ENCODE measurements around the gene MAGI1.

Gene MAGI1

DNA sequence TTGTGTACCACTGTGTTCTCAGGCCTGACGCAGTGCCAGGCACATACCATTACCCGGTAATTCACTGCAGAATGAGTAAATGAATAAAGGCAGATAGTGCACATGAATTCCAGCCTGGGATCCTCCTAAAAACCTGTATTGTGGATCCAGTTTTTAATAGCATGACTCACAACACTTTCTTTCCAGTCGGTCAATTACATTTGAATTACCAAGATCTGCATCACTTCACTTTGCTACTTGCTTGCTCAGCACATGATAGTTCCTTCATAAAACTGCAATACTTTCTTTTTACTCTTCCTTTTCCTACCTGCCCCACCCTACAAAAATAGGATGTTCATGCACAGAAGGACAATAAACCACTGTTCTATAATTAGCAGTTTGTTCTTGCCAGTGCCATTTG, 553.8 kb downstream of the MAGI1 start:
- Histone ChIP-seq H3K9ac (no peak overlapping the region), H3K4me3 (IDR thresholded peaks at IDR 0.05; ENCODE audit: insufficient read depth, low read depth, low read length) (no peak overlapping the region), H4K20me1 (ENCODE audit: insufficient read depth) (no peaks in the 10 kb centered on the region), H3K79me2 (ENCODE audit: insufficient read depth, low read depth) (no peaks in the 10 kb centered on the region), H2AFZ (ENCODE audit: low read depth) (no peak overlapping the region), H3K4me2 (no peak overlapping the region), H3K4me1 (ENCODE audit: low read depth, poor library complexity, severe bottlenecking) (no peaks in the 10 kb centered on the region), H3K36me3 (ENCODE audit: insufficient read depth) (no peaks in the 10 kb centered on the region), H3K27ac (no peak overlapping the region), H3K27me3 (ENCODE audit: insufficient read depth, low read depth) (no peaks in the 10 kb centered on the region)
- TF ChIP-seq, protein P1, sequence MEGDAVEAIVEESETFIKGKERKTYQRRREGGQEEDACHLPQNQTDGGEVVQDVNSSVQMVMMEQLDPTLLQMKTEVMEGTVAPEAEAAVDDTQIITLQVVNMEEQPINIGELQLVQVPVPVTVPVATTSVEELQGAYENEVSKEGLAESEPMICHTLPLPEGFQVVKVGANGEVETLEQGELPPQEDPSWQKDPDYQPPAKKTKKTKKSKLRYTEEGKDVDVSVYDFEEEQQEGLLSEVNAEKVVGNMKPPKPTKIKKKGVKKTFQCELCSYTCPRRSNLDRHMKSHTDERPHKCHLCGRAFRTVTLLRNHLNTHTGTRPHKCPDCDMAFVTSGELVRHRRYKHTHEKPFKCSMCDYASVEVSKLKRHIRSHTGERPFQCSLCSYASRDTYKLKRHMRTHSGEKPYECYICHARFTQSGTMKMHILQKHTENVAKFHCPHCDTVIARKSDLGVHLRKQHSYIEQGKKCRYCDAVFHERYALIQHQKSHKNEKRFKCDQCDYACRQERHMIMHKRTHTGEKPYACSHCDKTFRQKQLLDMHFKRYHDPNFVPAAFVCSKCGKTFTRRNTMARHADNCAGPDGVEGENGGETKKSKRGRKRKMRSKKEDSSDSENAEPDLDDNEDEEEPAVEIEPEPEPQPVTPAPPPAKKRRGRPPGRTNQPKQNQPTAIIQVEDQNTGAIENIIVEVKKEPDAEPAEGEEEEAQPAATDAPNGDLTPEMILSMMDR (conservative IDR thresholded peaks at IDR 0.05; ENCODE audit: low read depth, low read length): no peak

DNA sequence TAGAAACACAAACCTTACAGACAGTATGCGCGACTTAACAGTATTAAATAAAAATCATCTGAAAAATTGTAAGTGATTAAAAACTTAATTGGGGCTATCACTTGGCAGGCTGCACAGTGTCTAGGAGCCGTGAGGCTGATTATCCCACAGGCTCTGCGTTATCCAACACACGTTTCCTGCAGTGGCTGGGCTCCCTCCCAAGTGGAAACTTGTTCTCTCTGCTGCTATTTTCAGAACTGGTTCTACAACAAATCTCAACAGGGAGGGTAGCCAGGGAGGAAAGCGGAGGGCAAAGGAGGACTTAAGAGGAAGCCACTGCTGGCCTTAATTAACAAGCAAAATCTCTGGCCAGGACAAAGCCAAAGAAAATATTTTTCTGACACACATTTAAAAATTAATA, 555.2 kb downstream of the MAGI1 start:
- Histone ChIP-seq H4K20me1 (ENCODE audit: insufficient read depth) (no peaks in the 10 kb centered on the region), H3K36me3 (ENCODE audit: insufficient read depth) (no peaks in the 10 kb centered on the region), H3K27ac (no peak overlapping the region), H3K27me3 (ENCODE audit: insufficient read depth, low read depth) (no peaks in the 10 kb centered on the region), H3K4me1 (ENCODE audit: low read depth, poor library complexity, severe bottlenecking) (no peaks in the 10 kb centered on the region), H3K4me3 (IDR thresholded peaks at IDR 0.05; ENCODE audit: insufficient read depth, low read depth, low read length) (no peak overlapping the region), H3K79me2 (ENCODE audit: insufficient read depth, low read depth) (no peaks in the 10 kb centered on the region), H3K4me2 (no peak overlapping the region), H3K9ac (no peak overlapping the region), H2AFZ (ENCODE audit: low read depth) (no peak overlapping the region)
- TF ChIP-seq, protein P1 (conservative IDR thresholded peaks at IDR 0.05; ENCODE audit: low read depth, low read length): no peak

DNA sequence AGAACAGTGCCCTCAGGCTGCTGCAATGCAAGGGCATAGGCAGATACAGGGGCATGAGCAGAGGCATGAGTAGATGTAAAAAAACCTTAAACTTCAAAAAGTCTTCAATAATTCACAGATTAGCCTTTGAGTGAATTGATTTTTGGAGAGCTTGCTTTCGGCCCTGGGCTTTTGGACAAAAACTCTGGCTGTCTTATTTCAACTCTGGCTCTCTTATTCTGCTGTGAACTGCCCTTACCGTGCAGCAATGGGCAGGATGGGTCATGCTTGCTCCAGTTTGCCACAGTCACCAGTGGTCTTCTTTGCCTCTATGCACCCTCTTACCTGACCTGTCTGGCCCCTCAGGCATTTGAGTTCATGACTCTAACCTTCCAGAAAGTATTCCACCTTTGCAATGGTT, 555.7 kb downstream of the MAGI1 start:
- Histone ChIP-seq H3K36me3 (ENCODE audit: insufficient read depth) (no peaks in the 10 kb centered on the region), H4K20me1 (ENCODE audit: insufficient read depth) (no peaks in the 10 kb centered on the region), H3K27me3 (ENCODE audit: insufficient read depth, low read depth) (no peaks in the 10 kb centered on the region), H2AFZ (ENCODE audit: low read depth) (no peak overlapping the region), H3K4me1 (ENCODE audit: low read depth, poor library complexity, severe bottlenecking) (no peaks in the 10 kb centered on the region), H3K79me2 (ENCODE audit: insufficient read depth, low read depth) (no peaks in the 10 kb centered on the region), H3K4me3 (IDR thresholded peaks at IDR 0.05; ENCODE audit: insufficient read depth, low read depth, low read length) (no peak overlapping the region), H3K4me2 (no peak overlapping the region), H3K27ac (no peak overlapping the region), H3K9ac (no peak overlapping the region)
- TF ChIP-seq, protein P1 (conservative IDR thresholded peaks at IDR 0.05; ENCODE audit: low read depth, low read length): no peak

DNA sequence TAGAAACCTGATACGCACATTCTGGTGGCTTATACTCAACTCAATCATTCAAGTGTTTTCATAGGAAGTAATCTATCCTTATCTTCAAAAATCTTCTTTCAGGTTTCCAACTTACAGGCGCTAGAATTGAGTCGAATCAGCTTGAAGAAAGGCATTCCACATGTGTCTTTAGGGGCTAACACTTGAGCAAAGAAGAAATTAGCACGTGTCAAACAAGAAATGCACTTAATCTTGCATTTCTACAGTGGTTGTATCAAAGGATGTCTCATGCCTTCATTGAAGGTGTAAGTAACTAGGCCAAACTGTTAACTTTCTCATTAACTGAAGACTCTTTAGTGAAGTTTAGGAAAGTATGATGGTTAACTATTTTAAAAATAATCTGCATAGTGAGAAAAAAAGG, 557.6 kb downstream of the MAGI1 start:
- Histone ChIP-seq H3K4me1 (ENCODE audit: low read depth, poor library complexity, severe bottlenecking) (no peaks in the 10 kb centered on the region), H3K9ac (no peak overlapping the region), H4K20me1 (ENCODE audit: insufficient read depth) (no peaks in the 10 kb centered on the region), H3K4me3 (IDR thresholded peaks at IDR 0.05; ENCODE audit: insufficient read depth, low read depth, low read length) (no peak overlapping the region), H2AFZ (ENCODE audit: low read depth) (no peak overlapping the region), H3K36me3 (ENCODE audit: insufficient read depth) (no peaks in the 10 kb centered on the region), H3K4me2 (no peak overlapping the region), H3K27ac (no peak overlapping the region), H3K27me3 (ENCODE audit: insufficient read depth, low read depth) (no peaks in the 10 kb centered on the region), H3K79me2 (ENCODE audit: insufficient read depth, low read depth) (no peaks in the 10 kb centered on the region)
- TF ChIP-seq, protein P1 (conservative IDR thresholded peaks at IDR 0.05; ENCODE audit: low read depth, low read length): no peak

DNA sequence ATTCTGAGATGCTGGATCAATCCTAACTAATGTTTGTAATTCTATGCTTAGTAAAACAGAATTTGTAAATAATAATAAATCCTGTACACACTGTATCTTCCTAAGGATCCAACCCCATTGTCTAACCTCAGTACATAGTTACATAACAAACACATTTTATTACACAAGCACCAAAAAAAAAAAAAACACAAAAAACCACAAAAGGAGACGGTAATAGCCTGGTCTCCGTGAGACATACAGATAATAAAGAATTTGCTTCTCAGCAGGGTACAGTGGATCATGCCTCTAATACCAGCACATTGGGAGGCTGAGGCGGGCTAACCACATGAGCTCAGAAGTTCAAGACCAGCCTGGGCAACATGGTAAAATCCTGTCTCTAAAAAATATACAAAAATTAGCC, 558.7 kb downstream of the MAGI1 start:
- no peaks in the 10 kb centered on the region for H3K79me2 ChIP-seq (ENCODE audit: insufficient read depth, low read depth)
- TF ChIP-seq, protein P1 (conservative IDR thresholded peaks at IDR 0.05; ENCODE audit: low read depth, low read length): no peak
- H3K4me1 ChIP-seq (ENCODE audit: low read depth, poor library complexity, severe bottlenecking): no peaks in the 10 kb centered on the region
- H3K27ac ChIP-seq: no peak overlapping the region
- H4K20me1 ChIP-seq (ENCODE audit: insufficient read depth): no peaks in the 10 kb centered on the region
- H2AFZ ChIP-seq (ENCODE audit: low read depth): no peak overlapping the region
- no peak overlapping the region for H3K4me2 ChIP-seq
- no peak overlapping the region for H3K9ac ChIP-seq
- no peak overlapping the region for H3K4me3 ChIP-seq (IDR thresholded peaks at IDR 0.05; ENCODE audit: insufficient read depth, low read depth, low read length)
- H3K36me3 ChIP-seq (ENCODE audit: insufficient read depth): no peaks in the 10 kb centered on the region
- H3K27me3 ChIP-seq (ENCODE audit: insufficient read depth, low read depth): no peaks in the 10 kb centered on the region
